ENCODE measurements around the gene KIF26A. TPM values are rescaled to one million over a fixed set of nuclear protein-coding genes. Genes with fewer than 3 reads are reported as not detected.

The KIF26A gene
- total and polyA plus RNA-seq, 2 donors from 2014 or later = 2.3 to 12.3 TPM

DNA sequence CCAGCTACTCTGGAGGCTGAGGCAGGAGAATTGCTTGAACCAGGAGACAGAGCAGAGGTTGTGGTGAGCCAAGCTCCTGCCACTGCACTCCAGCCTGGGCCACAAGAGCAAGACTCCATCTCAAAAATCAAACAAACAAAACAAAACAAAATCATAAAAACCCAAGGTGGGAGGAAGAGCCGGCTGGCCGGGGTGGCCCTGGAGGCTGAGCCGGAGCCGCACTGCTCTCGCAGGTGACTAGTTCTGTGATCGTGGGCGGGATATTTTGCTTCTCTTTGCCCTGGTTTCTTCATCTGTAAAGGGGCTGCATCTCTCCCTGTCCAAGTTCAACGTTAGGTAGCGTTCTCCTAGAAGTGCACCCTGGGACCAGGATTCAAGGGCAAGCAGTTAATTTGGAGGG, 73.4 kb downstream of the KIF26A start:
- Histone ChIP-seq H3K27ac (ENCODE audit: low read depth in 2 of 2, low read length in 2 of 2) (no peak overlapping the region), H3K27me3 (ENCODE audit: control insufficient read depth, insufficient read depth, low read length) (peaks cover 2% of the 10 kb centered on the region), H3K4me3 (ENCODE audit: low read length in 3 of 3) (no peak overlapping the region), H3K9ac (ENCODE audit: low read length in 3 of 3) (no peak overlapping the region), H3K9me3 (ENCODE audit: control insufficient read depth in 2 of 3, insufficient read depth in 1 of 3, low read length in 3 of 3) (no peaks in the 10 kb centered on the region), H3K36me3 (ENCODE audit: control insufficient read depth in 2 of 3, insufficient read depth in 3 of 3, low read length in 3 of 3) (no peaks in the 10 kb centered on the region), H3K4me1 (ENCODE audit: control insufficient read depth in 2 of 3, insufficient read depth in 2 of 3, low read depth in 1 of 3, low read length in 3 of 3) (no peaks in the 10 kb centered on the region)
- intact Hi-C loops (cut with DNase I) = no loop called here
- DNase-seq (peak in 1 of 5 donors; percentile 22), FAIRE-seq (no peak)
- TF ChIP-seq, protein P1, sequence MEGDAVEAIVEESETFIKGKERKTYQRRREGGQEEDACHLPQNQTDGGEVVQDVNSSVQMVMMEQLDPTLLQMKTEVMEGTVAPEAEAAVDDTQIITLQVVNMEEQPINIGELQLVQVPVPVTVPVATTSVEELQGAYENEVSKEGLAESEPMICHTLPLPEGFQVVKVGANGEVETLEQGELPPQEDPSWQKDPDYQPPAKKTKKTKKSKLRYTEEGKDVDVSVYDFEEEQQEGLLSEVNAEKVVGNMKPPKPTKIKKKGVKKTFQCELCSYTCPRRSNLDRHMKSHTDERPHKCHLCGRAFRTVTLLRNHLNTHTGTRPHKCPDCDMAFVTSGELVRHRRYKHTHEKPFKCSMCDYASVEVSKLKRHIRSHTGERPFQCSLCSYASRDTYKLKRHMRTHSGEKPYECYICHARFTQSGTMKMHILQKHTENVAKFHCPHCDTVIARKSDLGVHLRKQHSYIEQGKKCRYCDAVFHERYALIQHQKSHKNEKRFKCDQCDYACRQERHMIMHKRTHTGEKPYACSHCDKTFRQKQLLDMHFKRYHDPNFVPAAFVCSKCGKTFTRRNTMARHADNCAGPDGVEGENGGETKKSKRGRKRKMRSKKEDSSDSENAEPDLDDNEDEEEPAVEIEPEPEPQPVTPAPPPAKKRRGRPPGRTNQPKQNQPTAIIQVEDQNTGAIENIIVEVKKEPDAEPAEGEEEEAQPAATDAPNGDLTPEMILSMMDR (IDR thresholded peaks at IDR 0.05; ENCODE audit: borderline replicate concordance, extremely low read depth, insufficient read depth) = no peak

DNA sequence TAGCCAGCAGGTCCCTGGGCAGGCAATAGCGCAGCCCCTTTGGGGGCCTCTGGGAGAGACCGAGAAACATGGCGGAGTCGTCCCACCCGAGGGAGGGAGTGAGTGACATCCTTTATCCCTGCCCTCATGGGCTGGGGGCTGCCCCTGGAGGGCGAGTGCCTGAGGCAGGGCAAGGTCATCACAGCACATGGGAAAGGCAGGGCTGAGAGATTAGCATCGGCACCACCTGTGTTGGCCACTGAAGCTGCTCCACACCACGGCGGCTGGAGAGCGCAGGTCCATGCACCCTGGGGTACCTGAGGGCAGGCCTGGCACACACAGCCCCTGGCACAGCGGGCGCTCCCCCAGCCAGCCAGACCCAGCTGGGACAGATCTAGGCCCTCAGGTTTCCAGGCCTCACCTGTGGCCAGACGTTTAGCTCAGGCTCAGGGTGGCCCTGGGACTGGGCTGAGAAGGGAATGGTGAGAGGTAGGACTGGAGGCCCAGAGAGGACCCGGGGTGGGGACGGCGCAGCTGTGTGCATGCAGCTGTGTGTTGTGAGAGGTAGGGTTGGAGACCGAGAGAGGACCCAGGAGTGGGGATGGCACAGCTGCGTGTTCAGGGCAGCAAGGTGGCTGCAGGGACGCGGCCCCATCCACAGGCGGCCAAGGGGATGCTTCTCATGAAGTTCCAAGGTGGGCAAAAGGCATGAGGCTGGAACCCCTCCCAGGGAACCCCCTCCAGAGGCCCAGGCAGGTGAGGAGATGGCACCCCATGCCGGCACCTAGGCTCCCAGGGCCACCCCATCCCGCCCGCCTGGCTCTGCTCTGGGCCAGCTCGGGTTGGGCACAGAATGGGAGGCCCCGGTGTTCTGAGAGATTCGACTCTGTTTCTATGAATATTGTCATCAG, 74.1 kb downstream of the KIF26A start:
- intact Hi-C loops (cut with DNase I) = no loop called here
- no peaks in the 10 kb centered on the region for H3K36me3 ChIP-seq (ENCODE audit: control insufficient read depth in 2 of 3, insufficient read depth in 3 of 3, low read length in 3 of 3)
- no peak overlapping the region for H3K27ac ChIP-seq (ENCODE audit: low read depth in 2 of 2, low read length in 2 of 2)
- no peaks in the 10 kb centered on the region for H3K9me3 ChIP-seq (ENCODE audit: control insufficient read depth in 2 of 3, insufficient read depth in 1 of 3, low read length in 3 of 3)
- TF ChIP-seq, protein P1 (IDR thresholded peaks at IDR 0.05; ENCODE audit: borderline replicate concordance, extremely low read depth, insufficient read depth) = no peak
- H3K4me3 ChIP-seq (ENCODE audit: low read length in 3 of 3) = no peak overlapping the region
- no peak overlapping the region for H3K9ac ChIP-seq (ENCODE audit: low read length in 3 of 3)
- no peaks in the 10 kb centered on the region for H3K4me1 ChIP-seq (ENCODE audit: control insufficient read depth in 2 of 3, insufficient read depth in 2 of 3, low read depth in 1 of 3, low read length in 3 of 3)
- peaks cover 2% of the 10 kb centered on the region for H3K27me3 ChIP-seq (ENCODE audit: control insufficient read depth, insufficient read depth, low read length)
- FAIRE-seq = no peak
- peak in 1 of 5 donors; percentile 67 for DNase-seq

DNA sequence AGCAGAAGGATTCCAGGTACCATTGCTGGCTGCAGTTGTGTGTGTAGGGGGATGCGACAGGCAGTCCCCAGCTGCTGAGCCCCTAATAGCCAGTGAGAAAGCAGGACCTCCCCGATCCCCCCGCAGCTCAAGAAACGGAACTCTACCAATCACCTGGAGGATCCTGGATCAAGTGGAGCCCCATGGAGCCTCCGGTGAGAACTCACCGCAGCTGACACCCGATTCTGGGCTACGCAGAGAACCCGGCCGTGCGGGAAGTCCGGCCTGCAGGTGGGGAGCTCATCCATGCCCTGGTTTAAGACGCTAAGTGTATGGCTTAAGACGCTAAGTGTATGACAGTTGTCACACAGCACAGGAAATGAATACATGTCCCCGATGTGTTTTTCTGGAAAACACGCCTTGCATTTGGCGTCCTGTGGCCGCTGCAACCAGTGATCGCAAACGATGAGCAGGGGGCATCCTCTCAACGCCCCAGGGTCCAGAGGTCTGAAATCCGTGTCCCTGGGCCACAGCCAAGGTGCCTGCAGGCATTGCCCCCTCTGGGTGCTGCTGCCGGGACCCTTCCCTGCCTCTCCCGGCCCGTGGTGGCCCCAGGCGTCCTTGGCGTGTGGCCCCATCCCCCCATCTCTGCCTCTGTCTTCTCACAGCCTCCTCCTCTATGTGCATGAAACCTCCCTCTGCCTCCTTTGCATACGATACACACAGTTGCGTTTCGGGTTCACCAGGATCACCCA, 75.1 kb downstream of the KIF26A start:
- FAIRE-seq = no peak
- intact Hi-C loops (cut with DNase I) = no loop called here
- H3K9ac ChIP-seq (ENCODE audit: low read length in 3 of 3) = no peak overlapping the region

More for the DNA sequence above, 75.1 kb downstream of the KIF26A start:
- peak in 1 of 5 donors; percentile 53 for DNase-seq
- no peaks in the 10 kb centered on the region for H3K36me3 ChIP-seq (ENCODE audit: control insufficient read depth in 2 of 3, insufficient read depth in 3 of 3, low read length in 3 of 3)
- H3K27ac ChIP-seq (ENCODE audit: low read depth in 2 of 2, low read length in 2 of 2) = no peak overlapping the region
- peaks cover 2% of the 10 kb centered on the region for H3K27me3 ChIP-seq (ENCODE audit: control insufficient read depth, insufficient read depth, low read length)
- H3K9me3 ChIP-seq (ENCODE audit: control insufficient read depth in 2 of 3, insufficient read depth in 1 of 3, low read length in 3 of 3) = no peaks in the 10 kb centered on the region
- TF ChIP-seq, protein P1 (IDR thresholded peaks at IDR 0.05; ENCODE audit: borderline replicate concordance, extremely low read depth, insufficient read depth) = no peak
- no peak overlapping the region for H3K4me3 ChIP-seq (ENCODE audit: low read length in 3 of 3)
- H3K4me1 ChIP-seq (ENCODE audit: control insufficient read depth in 2 of 3, insufficient read depth in 2 of 3, low read depth in 1 of 3, low read length in 3 of 3) = no peaks in the 10 kb centered on the region
